ENCODE measurements around the gene CCNYL1.
A peak's percentile ranks its signal among the peaks of the same experiment; 100 is the strongest.
"Not testable (repeated sequence)": the region's sequence is repeated elsewhere in the genome, so short reads cannot be mapped to it uniquely, and the experiment has no call there.

CCNYL1 gene

DNA sequence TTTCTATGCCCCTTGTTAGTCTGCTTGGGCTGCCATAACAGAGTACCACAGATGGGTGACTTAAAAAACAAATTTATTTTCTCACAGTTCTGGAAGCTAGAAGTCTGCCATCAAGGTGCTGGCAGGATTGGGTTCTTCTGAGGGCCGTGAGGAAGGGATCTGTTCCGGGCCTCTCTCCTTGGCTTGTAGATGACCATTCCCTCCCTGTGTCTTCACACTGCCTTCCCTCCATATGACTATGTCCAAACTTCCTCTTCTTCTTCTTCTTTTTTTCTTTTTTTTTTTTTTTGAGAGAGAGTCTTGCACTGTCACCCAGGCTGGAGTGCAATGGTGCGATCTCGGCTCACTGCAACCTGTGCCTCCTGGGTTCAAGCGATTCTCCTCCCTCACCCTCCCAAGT, 13.1 kb upstream of the CCNYL1 start:
- no peak for DNase-seq

DNA sequence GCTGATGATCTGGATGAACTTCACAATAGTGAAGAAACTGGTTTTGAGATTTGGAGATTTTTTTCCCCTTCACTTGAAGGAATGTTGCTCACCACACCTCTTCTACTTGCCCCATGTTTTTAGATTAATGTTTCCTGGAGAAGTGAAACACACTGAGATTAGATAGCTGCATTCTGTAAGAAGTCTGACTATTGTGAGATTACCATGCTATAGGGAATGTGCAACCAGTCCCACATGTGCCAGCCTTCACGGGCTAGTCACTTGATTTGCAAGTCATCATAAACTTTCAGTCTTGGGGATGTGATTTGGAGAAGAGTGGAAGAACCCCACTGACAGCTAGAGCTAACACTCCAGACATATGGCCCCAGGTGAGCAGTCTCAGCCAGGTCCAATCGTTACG, 7.4 kb upstream of the CCNYL1 start:
- DNase-seq: no peak

DNA sequence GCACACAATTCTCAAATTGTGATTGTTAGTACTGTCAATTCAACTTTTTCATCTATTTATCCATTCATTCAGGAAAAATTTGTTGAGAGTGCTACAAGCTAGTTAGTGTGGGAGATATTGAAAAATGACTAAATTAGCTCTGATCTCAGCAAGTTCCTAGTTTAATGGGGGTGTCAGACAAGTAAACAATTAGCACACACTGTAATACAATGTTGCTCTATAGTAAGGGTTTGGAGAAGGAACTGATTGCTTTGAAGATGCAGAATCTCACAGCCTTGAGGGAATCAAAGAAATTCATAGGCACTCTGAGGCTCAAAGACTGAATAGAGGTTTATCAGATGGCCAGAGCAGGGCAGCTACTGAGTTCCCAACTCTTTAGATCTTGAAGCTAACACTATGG, 6.8 kb upstream of the CCNYL1 start:
- DNase-seq: no peak

DNA sequence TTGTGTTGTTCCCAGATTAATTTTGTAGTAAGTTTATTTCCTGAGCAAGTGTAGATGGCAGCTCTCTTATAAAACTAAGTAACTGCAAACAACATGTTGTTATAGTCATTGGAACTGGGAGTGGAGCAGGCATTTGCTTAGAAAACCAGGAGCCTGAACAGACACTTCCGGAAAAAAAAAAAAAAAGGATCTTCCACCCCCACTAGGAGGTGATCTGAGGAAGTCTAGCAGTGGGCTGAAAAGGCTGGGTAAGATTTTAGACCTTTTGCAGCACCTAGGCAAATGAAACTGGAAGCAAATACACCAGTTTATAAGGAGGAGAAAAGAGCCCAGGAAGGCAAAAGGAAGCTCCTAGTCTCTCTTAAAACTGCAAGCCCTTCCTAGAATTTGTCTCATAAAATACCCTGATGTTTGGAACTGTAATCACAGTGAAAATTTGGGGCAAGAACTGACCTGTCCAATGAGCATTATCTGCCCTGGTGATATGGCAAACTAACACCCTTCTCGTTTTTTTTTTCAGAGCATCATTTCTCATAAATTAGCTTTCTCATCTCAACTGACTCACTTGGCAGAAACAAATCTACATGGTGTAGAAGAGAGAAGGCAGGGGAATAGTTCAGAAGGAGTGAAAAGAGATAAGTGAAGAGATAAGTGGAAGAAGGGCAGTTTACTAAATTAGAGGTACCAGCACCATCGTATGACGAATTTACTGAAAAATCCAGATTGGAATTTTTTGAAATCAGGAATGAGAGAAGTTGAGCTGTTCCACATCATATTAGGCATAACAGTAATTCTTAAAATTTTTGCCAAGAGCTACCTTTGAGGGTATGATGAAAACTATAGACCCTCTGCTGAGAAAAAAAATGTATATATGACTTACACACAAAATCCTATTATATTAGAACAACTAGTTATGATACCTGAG, 4.2 kb upstream of the CCNYL1 start:
- DNase-seq: no peak

DNA sequence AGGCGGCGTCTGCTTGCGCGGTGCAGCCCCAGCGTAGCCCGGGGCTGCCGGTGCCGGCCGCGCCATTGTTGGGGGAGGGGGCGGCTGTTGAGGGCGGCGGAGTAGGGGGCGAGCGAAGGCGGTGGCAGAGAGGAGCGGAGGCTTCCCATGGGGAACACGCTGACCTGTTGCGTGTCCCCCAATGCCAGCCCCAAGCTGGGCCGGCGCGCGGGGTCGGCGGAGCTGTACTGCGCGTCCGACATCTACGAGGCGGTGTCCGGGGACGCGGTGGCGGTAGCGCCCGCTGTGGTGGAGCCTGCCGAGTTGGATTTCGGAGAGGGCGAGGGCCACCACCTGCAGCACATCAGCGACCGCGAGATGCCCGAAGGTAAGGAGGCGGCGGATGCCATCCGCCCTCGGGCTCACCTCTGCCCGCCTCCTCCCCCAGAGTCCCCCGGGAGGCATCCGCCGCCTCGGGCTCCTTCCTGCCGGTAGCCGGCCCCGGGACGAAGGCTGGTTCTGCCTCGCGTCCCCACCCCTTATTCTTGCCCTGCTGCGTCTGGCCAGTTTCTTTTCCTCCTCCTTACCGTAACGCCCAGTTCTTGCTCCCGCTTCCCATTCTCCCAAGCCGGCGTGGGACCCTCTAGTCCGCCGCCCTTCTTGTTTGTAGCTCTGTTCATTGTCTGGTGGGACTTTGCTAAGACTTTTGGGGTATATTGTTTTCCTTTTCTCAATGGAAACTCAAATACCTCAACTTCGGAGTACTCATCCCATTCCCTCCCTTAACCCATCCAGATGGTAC, 500 bp downstream of the CCNYL1 start:
- DNase-seq: peak; percentile 60

DNA sequence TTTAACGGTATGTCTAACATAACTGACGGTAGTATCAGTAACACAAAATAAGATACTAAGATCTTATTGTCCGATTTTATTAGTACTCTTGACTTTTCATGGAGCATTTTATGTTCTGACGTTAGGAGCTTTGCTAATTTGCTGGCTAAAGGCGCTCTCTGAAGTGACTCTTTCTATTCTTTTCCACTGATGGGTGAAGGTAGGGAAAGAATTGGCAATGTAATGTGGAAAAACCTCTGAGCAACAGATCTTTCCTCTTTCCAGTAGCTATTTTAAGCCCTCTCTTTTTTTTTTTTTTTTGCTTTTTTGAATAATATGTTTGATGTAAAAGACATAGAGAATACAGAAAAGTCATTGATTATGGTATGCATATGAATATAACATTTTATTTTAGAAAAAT, 4.6 kb downstream of the CCNYL1 start:
- no peak for DNase-seq

DNA sequence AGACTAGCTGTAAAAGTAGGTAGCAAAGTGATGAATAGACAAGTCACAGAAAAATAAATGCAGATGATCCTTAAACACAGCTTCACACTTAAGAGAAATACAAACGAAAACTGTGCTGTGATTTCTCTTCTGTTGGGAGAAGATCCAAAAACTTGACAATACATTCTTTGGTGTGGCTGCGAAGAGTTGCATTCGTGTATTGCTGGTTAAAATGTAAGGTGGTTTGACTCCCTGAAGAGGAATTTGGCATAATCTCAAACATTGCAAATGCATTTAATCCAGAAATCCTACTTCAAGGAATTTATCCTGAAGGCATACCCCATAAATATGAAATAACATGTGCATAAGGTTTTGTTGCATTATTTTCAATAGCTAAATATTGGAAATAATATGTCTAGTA, 7.1 kb downstream of the CCNYL1 start:
- no peak for DNase-seq

DNA sequence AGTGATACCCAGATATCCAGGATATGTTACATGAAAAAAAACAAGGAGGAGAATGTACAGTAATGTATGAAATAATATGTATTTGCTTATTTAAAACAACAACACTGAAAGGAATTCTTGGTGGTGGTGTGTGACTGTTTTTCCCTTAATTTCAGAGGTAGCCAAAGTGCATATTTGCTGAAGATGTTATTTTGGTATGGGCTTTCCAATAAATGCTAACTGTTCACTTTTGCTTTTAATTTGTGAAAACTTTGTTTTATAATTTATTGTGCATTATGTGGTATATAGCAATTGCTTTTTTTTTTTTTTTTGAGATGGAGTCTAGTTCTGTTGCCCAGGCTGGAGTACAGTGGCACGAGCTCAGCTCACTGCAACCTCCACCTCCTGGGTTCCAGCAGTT, 7.6 kb downstream of the CCNYL1 start:
- DNase-seq: no peak

DNA sequence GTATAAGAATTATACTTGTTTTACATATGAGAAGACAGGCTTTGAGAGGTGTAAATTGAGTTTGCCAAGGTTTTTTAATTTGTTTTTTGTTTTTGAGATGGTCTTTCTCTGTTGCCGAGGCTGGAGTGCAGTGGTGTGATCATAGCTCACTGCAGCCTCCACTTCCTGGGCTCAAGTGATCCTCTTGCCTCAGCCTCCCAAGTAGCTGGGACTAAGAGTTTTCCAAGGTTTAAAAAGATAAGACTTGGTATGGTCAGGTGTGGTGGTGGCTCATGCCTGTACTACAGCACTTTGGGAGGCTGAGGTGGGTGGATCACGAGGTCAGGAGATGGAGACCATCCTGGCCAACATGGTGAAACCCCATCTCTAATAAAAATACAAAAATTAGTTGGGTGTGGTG, 8.2 kb downstream of the CCNYL1 start:
- not testable (repeated sequence) for DNase-seq

DNA sequence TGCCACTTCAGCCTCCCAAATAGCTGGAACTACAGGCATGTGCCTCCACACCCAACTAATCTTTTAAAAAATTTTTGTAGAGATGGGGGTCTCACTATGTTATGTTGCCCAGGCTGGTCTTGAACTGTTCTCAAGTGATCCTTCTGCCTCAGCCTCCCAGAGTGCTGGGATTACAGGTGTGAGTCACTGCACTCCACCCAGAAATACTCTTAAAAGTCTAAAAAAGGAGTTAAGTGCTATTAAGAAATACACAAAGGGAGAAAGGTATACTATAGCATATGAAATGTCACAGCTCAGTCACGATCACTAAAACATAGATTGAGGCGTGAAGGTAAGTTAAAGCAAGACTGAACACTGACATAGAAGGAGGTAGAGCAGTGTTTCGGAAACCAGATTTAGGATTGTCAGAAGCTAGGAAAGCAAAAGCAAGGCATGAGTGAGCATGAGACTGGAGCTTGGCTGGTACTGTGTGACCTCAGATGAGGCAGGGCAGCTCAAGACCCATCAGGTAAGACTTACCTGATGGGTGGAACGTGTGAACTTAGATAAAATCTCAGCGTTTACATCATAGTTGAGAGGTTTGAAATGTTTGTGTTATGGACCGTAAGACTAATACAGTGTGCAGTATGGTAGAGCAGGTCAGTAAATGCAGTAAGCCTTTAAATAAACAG, 9.2 kb downstream of the CCNYL1 start:
- DNase-seq: no peak

DNA sequence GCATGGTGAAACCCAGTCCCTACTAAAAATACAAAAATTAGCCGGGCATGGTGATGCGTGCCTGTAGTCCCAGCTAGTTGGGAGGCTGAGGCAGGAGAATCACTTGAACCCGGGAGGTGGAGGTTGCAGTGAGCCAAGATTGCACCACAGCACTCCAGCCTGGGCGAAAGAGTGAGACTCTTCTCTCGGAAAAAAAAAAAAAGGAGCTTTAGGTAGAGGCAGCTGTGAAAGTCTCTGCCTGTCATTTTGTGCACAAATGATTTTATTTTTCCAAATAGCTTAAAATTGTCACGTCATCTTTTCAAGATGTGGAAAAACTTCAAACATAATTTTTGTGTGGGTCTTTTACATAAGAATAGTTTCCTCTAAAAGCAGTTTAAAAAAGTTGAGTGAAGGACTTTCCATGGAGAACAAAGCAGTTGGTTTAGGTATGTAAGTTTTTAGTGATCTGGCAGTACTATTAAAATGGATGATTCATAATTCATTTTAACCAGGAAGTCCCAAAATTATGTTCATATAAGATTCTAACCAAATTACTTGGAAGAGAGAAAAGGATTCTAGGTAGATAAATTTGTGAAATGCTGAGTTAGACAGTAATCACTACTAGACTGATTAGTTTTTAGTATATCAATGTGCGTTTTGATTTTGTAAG, 11.5 kb downstream of the CCNYL1 start:
- no peak for DNase-seq

DNA sequence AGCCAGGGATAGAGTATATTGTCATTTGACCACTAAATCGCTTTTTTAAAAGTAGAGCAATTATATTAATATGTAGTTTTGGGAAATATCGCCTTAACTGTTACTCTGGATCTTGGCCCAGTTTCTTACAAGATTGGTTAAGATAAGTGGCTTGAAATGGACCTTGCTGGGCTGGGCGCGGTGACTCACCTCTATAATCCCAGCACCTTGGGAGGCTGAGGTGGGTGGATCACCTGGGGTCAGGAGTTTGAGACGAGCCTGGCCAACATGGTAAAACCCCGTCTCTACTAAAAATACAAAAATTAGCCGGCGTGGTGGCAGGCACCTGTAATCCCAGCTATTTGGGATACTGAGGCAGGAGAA, 12.0 kb downstream of the CCNYL1 start:
- DNase-seq: not testable (repeated sequence)

DNA sequence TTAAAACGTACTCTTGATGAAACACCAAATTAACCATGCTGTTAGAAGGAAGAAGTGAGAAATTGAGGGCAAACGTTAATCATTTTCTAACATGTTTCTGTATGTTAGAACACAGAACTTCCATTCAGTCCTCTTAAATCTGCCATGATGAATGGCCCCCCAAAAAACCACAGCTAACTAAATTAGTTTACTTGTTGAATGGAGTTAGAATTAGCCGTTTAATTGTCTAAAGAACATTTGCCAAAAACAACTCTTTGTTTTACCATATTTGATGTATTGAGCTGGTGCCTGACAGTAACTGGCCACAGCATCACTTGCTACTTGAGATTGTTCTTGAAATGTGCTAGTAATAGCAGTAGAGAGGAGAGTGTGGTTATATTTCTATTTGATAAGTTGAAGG, 12.7 kb downstream of the CCNYL1 start:
- DNase-seq: no peak

DNA sequence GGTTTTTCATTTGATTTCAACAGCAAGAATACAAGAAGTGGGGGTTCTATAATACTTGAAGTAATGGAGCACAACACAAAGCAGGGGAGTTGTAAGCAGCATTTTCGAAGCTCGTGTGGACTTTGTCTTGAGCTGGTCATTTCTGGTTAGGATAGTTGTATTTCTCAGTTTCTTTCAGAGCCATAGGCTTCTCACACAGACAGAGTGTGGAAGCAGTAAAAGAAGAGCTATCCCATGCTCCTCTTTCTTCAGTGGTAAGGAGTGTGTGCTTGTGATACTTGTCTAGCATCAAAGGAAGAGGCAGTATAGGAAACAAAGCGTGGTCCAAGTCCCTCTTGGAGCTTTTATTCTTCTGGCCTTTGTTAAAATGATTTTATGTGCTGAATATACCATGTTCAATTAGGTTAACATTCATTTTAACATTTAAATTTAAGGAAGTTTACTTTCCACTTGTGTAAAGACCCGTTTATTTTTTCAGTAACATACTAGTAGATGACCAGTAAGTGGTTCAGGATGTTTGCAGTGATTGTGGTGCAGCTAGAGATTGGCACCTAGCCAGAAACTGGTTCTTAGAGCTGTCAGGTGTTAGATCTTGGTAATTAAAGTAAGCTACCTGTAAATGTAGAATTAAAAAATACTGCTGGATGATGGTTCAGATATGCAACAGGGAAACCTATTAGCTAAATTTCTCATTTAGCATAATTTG, 14.6 kb downstream of the CCNYL1 start:
- DNase-seq: no peak

DNA sequence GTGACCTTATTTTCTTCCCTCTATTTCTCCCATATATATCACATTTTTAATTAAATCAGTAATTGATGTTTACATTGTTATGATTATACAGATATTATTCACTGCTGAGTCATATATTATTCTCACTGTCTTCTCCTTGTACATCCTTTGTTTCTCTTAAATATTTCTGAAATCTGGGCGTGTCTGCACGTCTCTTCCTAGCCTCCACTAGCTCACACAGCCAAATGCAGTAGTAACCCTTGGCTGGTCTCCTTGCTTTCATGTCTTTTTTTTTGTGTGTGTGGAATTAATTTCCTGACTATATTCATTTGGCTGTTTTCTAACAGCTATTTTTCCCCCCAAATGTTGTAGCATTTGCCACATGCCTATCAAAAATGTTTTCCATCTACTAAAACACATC, 15.8 kb downstream of the CCNYL1 start:
- no peak for DNase-seq

DNA sequence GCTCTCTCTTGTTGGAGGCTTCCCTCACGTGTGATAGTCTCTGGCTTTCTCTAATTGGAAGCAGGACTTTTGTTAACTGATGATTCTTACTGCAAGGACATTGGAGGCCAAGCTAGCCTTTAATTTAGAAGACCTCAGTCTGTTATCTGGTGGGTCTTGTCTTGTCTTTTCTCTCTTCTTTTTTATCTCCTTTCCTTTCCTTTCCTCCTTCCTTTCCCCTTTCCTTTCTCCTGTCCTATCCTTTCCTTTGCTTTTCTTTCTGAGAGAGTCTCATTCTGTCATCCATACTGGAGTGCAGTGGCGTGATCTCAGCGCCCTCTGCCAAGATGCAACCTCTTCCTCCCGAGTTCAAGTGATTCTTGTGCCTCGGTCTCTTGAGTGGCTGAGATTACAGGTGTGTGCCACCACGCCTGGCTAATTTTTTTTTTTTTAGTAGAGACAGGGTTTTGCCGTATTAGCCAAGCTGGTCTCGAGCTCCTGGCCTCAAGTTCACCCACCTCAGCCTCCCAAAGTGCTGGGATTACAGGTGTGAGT, 18.1 kb downstream of the CCNYL1 start:
- no peak for DNase-seq

DNA sequence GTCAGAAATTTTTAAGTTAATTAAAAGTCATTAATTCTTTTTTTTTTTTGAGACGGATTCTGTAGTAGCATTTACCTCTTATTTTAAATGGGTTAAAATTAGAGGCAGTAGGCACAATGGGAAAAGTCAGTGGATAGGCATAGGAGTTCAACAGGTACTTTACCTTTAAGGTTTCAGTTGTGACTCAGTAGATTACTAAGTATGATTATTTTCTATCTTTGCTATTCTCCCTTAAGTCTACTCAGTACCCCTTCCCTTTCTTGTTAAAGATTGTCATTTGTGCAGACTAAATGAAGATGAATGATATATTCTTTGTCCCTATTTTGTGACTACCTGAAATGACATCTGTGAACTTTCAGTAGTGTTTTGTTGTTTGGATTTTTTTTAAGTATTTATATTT, 19.7 kb downstream of the CCNYL1 start:
- no peak for DNase-seq

DNA sequence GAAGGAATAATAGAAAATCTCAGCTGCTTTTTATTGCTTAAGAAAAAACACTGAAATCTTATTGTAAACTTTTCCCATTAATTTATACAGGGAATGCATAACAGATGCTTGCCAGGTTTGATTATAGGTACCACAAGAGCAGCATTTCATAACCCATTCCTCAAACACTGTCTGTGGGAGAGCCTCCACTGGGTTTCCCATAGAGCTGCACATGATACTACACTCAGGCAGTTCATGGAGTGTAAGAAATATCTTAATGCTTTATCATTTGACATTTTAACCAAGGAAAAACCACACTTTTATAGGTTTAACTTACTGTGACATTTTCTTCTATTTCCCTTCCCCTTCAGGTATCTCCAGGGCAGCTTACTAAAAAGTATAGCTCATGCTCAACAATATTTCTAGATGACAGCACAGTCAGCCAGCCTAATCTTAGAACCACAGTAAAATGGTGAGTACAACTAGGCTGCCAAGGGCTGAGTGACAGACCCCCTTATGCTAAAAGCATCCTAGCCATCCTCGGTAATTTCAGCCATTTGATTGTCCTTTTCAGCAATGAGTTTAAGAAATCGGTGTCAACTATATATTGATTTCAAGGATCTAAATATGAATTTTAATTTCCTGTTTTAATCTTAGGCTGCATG, 22.3 kb downstream of the CCNYL1 start:
- no peak for DNase-seq

DNA sequence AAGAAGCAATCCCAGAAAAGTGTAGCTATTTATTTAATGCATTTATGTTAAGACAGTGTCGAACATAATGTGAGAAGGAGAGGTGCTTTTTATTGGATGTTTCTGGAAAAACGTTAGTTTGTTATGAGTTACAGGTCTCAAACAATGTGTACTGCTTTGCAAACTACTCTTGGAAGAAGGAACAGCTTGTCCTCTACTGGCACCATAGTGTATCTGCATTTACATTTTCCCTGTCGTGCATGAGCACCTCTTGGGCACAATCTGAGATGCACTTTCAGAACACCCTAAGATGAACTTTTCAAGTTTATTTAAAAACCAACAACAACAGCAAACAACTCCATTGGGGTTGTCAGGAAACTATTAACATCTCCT, 22.8 kb downstream of the CCNYL1 start:
- DNase-seq: no peak

DNA sequence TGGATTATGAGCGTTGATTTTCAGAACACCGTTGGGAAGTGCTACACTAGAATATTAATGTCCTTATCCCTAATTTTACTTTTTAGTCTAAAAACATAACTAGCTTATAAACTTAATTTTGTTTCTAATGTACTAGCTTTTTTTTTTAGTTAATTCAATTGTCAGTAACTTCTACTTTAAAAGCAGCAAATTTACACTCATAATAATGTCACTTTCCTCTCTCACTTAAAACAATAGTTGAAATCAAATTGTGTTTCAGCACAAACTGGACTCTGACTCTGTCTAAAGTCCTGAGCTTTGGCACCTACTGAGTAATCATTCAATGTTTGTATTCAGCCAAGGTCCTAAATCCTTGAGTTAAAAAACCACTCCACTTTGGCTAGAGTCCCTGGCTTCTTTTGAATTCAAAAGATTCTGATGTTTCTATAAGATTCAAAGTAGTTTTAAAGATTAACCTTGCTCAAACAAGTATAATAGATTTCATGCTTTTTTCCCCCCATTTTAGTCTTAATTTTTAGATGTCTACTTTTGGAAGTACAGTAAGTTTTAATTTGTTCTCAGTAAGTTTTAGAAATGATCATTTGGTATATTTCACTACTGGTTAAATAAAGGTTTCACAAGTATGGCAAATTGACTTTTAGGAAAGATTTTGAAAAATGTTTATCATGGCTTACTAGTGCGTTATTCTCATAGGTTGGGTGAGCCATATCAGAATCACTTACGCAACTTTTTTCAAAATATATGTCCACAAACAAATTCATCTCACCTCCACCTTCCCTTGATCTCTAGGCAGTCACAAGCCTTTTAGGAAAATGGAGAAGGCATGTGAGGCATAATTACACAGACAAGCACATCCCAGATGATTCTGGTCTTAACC, 23.4 kb downstream of the CCNYL1 start:
- no peak for DNase-seq

DNA sequence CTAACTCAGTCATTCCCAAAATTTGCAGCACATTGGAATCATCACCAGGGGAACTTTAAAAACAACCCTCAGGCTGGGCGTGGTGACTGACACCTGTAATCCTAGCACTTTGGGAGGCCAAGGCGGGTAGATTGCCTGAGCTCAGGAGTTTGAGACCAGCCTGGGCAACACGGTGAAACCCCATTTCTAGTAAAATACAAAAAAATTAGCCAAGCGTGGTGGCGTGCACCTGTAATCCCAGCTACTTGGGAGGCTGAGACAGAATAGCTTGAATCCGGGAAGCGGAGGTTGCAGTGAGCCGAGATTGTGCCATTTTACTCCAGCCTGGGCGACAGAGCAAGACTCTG, 24.0 kb downstream of the CCNYL1 start:
- DNase-seq: not testable (repeated sequence)

All from activated CD4-positive, CD25-positive, alpha-beta regulatory T cell treated with anti-CD3 and anti-CD28 coated beads, Interleukin-2, amount 50 U/mL, for 72 hours (primary cell).